B cell (primary cell): ENCODE results near the gene EGFL8. TPM values are rescaled to one million over a fixed set of nuclear protein-coding genes. Genes with fewer than 3 reads are reported as not detected.

Source experiments
- ATAC-seq: fragments of 200-7000 bp; cut with Tn5 transposase; one replicate; pipeline ENCODE4 v1.10.0; 2021; ENCODE audit warnings: low read depth, mild to moderate bottlenecking, moderate number of reproducible peaks, moderate library complexity
- CTCF ChIA-PET: fragments of 350-600 bp; sonication (Branson Sonifier 250); formaldehyde crosslinking; loops from one replicate; lab custom pipeline; 2021; ENCODE audit warnings: antibody characterized with exemption, inconsistent platforms; lab: Charles Lee
- POLR2A ChIA-PET: fragments of 350-600 bp; sonication (Branson Sonifier 250); formaldehyde crosslinking; loops from one replicate; lab custom pipeline; 2021; ENCODE audit warnings: antibody characterized with exemption; lab: Charles Lee
- DNase-seq: peaks from one replicate; pipeline ENCODE4 v3.0.0; 2013
- H2AFZ ChIP-seq: 2 replicates; pipeline ENCODE4 v1.6.1; 2012; ENCODE audit warnings: mild to moderate bottlenecking, low read depth, low read length; ENCODE audit not compliant: insufficient read depth, poor library complexity, severe bottlenecking
- H3K27ac ChIP-seq, 2 donors: 1 replicate in 1 of 2; 2 replicates in 1 of 2; pipeline ENCODE4 v1.5.1; 2012 to 2013; ENCODE audit warnings: low read length in 2 of 2, mild to moderate bottlenecking in 2 of 2, moderate library complexity in 1 of 2
- H3K27me3 ChIP-seq, 4 experiments: fragments of 200-600 bp in 1 of 4; sonication (generic) in 1 of 4; replicated peaks in 1 of 4; 1 replicate in 2 of 4; 2 replicates in 2 of 4; pipeline versions ENCODE4 v1.6.1 to v1.7.0; 2013 to 2016; ENCODE audit warnings: low read length in 3 of 4, mild to moderate bottlenecking in 2 of 4, mixed read lengths in 1 of 4, moderate library complexity in 1 of 4; ENCODE audit not compliant: insufficient read depth in 4 of 4, control insufficient read depth in 3 of 4; ENCODE audit errors: control extremely low read depth in 1 of 4
- H3K36me3 ChIP-seq, 2 experiments: replicated peaks in 1 of 2; 1 replicate in 1 of 2; 2 replicates in 1 of 2; pipeline versions ENCODE4 v1.6.1 to v1.7.1; 2013; ENCODE audit warnings: low read length in 1 of 2; ENCODE audit not compliant: insufficient read depth in 2 of 2, control insufficient read depth in 1 of 2; ENCODE audit errors: control extremely low read depth in 1 of 2, extremely low read depth in 1 of 2
- H3K4me1 ChIP-seq, 2 donors: fragments of 200-600 bp in 1 of 2; sonication (generic) in 1 of 2; 1 replicate in 1 of 2; 2 replicates in 1 of 2; pipeline versions ENCODE4 v1.5.1 to v1.6.1; 2013 to 2017; ENCODE audit warnings: low read length in 2 of 2; ENCODE audit not compliant: control insufficient read depth in 2 of 2, insufficient read depth in 2 of 2
- H3K4me2 ChIP-seq: replicated peaks from 2 replicates; pipeline ENCODE3; 2012; ENCODE audit warnings: mild to moderate bottlenecking, low read depth, low read length; ENCODE audit not compliant: poor library complexity, severe bottlenecking
- H3K4me3 ChIP-seq, 5 experiments: fragments of 200-600 bp in 1 of 5; sonication (generic) in 1 of 5; 1 replicate in 3 of 5; 2 replicates in 2 of 5; pipeline versions ENCODE4 v1.5.1 to v1.7.0; 2011 to 2016; ENCODE audit warnings: low read length in 4 of 5, mild to moderate bottlenecking in 4 of 5, low read depth in 2 of 5, control low read depth in 1 of 5, moderate library complexity in 1 of 5; ENCODE audit not compliant: insufficient read depth in 1 of 5; ENCODE audit errors: control extremely low read depth in 1 of 5, extremely low read depth in 1 of 5
- H3K79me2 ChIP-seq: fragments of 200-600 bp; sonication (generic); one replicate; pipeline ENCODE4 v1.6.0; 2016; ENCODE audit warnings: low read length; ENCODE audit not compliant: control insufficient read depth, insufficient read depth
- H3K9ac ChIP-seq: fragments of 200-600 bp; sonication (generic); 2 replicates; pipeline ENCODE4 v1.6.1; 2017; ENCODE audit warnings: mild to moderate bottlenecking, low read length, moderate library complexity
- H3K9me3 ChIP-seq, 3 donors: one replicate each; pipeline versions ENCODE4 v1.6.1 to v1.7.1; 2013; ENCODE audit warnings: low read length in 2 of 3; ENCODE audit not compliant: control insufficient read depth in 2 of 3, insufficient read depth in 1 of 3; ENCODE audit errors: control extremely low read depth in 1 of 3
- H4K20me1 ChIP-seq: 2 replicates; pipeline ENCODE4 v1.6.0; 2012; ENCODE audit warnings: mild to moderate bottlenecking, low read length; ENCODE audit not compliant: insufficient read depth, control insufficient read depth, poor library complexity, severe bottlenecking
- H3K27ac Mint-ChIP-seq: one replicate; pipeline ENCODE4 v1.8.0; 2021; ENCODE audit warnings: mixed read lengths
- H3K27me3 Mint-ChIP-seq: one replicate; pipeline ENCODE4 v1.8.0; 2021; ENCODE audit warnings: mixed read lengths
- H3K4me1 Mint-ChIP-seq: one replicate; pipeline ENCODE4 v1.8.0; 2021; ENCODE audit warnings: mixed read lengths
- H3K4me3 Mint-ChIP-seq: one replicate; pipeline ENCODE4 v1.8.0; 2021; ENCODE audit warnings: mixed read lengths
- H3K9me3 Mint-ChIP-seq: one replicate; pipeline ENCODE4 v1.8.0; 2022; ENCODE audit warnings: mixed read lengths; ENCODE audit not compliant: insufficient read depth
- EZH2 ChIP-seq: IDR thresholded peaks from 2 replicates; pipeline ENCODE4 v1.6.1; 2012; ENCODE audit warnings: borderline replicate concordance, low read depth, mild to moderate bottlenecking, moderate library complexity, low read length; ENCODE audit not compliant: insufficient read depth, poor library complexity, severe bottlenecking
- WGBS: methylation state at CpG from one replicate; pipeline ENCODE4 v1.1.5; 2013; ENCODE audit warnings: missing lambda C conversion rate; ENCODE audit not compliant: insufficient coverage; 5-methylcytosine and 5-hydroxymethylcytosine counted together
- intact Hi-C: fragments of 100-400 bp; cut with micrococcal nuclease; formaldehyde crosslinking; loops from one replicate; pipeline ENCODE4 v1.10.0; 2022
- polyA plus RNA-seq: library from polyadenylated mRNA; depleted of rRNA; stranded (reverse); fragments of >200 nt; gene quantifications from 2 replicates; pipeline ENCODE4 v1.2.3, GENCODE V29; 2012
- total RNA-seq, 2 donors: library from RNA; stranded (reverse); fragments of 120-200 nt in 1 of 2; gene quantifications; 1 replicate in 1 of 2; 2 replicates in 1 of 2; pipeline versions ENCODE4 v1.2.3 to v1.2.4, GENCODE V29; 2013 to 2022
- TF ChIP-seq, protein P1 (sequence below): fragments of 200-600 bp; IDR thresholded peaks from one replicate; pipeline ENCODE4 v1.8.0; 2022; ENCODE audit warnings: antibody characterized with exemption, mild to moderate bottlenecking

Gene EGFL8
- total and polyA plus RNA-seq, 2 donors (not counting 1 experiment from before 2014, with no cell fraction given) = 0.91 to 3.9 TPM

DNA sequence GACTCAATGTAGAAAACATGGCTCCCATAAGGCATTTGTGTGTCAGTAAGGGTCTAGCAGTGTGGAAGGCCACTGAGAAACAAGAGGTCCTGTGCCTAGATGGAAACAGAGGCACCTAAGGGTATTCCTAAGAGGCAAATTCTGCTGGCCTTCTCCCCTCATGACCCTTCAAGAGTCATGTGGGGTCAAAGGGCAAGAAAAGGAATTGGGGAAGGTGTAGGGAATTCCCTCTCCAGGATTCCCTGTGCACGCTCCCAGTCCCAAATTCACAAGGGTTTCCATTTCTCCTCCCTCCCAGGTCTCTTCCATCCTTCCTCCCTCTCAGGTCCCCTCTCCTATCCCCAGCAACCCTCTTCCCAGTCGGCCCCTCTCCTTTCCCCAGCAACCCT lies 10.9 kb downstream of the EGFL8 start:
- intact Hi-C loops = loop anchor here (5.0 kb wide), 6 partner anchors 218 to 1397 kb away; partner anchors contain the start of genes CSNK2B, HSD17B8, LY6G5B and NELFE
- ChIA-PET POLR2A (no interaction called here), CTCF (no interaction called here)
- Mint-ChIP-seq H3K4me1 (peaks cover 63% of the 10 kb centered on the region), H3K9me3 (no peaks in the 10 kb centered on the region), H3K27ac (peak overlapping the region; percentile 54), H3K4me3 (peak overlapping the region; percentile 97), H3K27me3 (no peaks in the 10 kb centered on the region)
- Histone ChIP-seq H2AFZ (peak overlapping the region; percentile 86), H4K20me1 (no peaks in the 10 kb centered on the region), H3K9me3 (no peaks in the 10 kb centered on the region), H3K27me3 (no peaks in the 10 kb centered on the region), H3K4me3 (peak overlapping the region; percentile 34 to 87 (median 82)), H3K79me2 (peaks cover 25% of the 10 kb centered on the region), H3K27ac (peak overlapping the region; percentile 97 to 98), H3K9ac (peak overlapping the region; percentile 81), H3K36me3 (peaks cover 5 to 13% of the 10 kb centered on the region in 2 experiments), H3K4me2 (peak overlapping the region; percentile 93), H3K4me1 (peaks cover 34 to 50% of the 10 kb centered on the region in 2 donors)
- no peak for DNase-seq
- TF ChIP-seq, protein P1, sequence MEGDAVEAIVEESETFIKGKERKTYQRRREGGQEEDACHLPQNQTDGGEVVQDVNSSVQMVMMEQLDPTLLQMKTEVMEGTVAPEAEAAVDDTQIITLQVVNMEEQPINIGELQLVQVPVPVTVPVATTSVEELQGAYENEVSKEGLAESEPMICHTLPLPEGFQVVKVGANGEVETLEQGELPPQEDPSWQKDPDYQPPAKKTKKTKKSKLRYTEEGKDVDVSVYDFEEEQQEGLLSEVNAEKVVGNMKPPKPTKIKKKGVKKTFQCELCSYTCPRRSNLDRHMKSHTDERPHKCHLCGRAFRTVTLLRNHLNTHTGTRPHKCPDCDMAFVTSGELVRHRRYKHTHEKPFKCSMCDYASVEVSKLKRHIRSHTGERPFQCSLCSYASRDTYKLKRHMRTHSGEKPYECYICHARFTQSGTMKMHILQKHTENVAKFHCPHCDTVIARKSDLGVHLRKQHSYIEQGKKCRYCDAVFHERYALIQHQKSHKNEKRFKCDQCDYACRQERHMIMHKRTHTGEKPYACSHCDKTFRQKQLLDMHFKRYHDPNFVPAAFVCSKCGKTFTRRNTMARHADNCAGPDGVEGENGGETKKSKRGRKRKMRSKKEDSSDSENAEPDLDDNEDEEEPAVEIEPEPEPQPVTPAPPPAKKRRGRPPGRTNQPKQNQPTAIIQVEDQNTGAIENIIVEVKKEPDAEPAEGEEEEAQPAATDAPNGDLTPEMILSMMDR = no peak
- TF ChIP-seq EZH2 = no peak
- whole genome bisulfite sequencing = 42% methylated on average over 2 of the region's 2 CpGs
- ATAC-seq = no peak

DNA sequence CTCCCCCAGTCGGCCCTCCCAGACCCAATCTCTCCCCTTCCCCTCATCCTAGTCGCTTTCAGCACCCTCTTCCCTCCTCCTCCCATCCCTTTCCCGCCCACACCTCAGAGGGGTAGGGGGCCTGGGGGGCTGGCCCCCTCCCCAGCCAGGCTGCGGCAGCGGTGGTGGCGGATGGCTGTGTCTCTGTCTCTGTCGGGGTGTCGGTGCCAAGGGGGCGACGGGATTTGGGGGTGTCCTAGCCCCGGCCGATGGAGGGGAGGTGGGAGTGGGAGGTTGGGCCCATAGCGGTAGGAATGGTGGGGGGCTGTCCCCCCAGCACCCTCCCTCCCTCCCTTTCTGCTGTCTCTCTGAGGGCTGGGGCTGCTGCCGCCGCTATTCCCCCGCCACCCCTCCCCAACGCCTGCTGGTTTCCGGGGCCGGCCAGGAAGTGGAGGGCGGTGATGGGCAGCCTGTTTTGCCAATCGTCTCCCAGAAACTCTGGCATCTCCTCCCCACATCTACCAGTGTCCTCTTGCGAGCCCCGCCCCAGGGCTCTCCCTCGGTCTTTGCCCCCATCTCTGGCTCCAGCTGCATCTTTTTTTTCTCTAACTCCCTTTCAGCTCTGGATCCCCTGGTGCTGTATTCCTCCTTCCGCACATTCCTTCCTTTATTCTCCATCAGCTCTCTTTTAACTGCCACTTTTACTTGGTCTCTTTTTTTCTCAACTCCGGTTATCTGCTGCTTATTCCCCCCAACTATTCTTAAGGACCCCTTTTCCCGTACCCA lies 11.5 kb downstream of the EGFL8 start, which contains the start of gene AGPAT1:
Gene AGPAT1, minus strand, starts transcription at position 374 of the 765 bp plus-strand sequence. CDS start 4,588 bp downstream, outside the sequence.
- peak within 1 kb of the TSS; percentile 75 to 87 (median 82) for H3K4me3 ChIP-seq
- Mint-ChIP-seq H3K27me3 (no peaks in the 10 kb centered on the region), H3K27ac (peak within 1 kb of the TSS; percentile 99), H3K9me3 (no peaks in the 10 kb centered on the region), H3K4me3 (peak within 1 kb of the TSS; percentile 97), H3K4me1 (peaks cover 68% of the 10 kb centered on the region)
- peak within 1 kb of the TSS; percentile 81 for H3K9ac ChIP-seq
- TF ChIP-seq EZH2 = no peak
- TF ChIP-seq, protein P1 = no peak
- POLR2A ChIA-PET = interaction anchor here (1.0 to 3.0 kb wide), 4 partner anchors 15 to 46 kb away, joined by 3 to 25 read pairs (median 10); partner anchors contain the start of genes FKBPL and PBX2
- no peaks in the 10 kb centered on the region for H4K20me1 ChIP-seq
- peak within 1 kb of the TSS; percentile 97 to 98 for H3K27ac ChIP-seq
- H3K79me2 ChIP-seq = peaks cover 25% of the 10 kb centered on the region
- peak within 1 kb of the TSS; percentile 86 for H2AFZ ChIP-seq
- H3K4me1 ChIP-seq = peaks cover 34 to 50% of the 10 kb centered on the region in 2 donors
- peak within 1 kb of the TSS; percentile 93 for H3K4me2 ChIP-seq
- peaks cover 3 to 12% of the 10 kb centered on the region in 2 experiments for H3K36me3 ChIP-seq
- intact Hi-C loops = loop anchor here (1.0 to 5.0 kb wide), 7 partner anchors 14 to 1396 kb away; partner anchors contain the start of genes CSNK2B, HSD17B8, LY6G5B and NELFE
- DNase-seq (peak; percentile 96), ATAC-seq (peak; percentile 46)
- no peaks in the 10 kb centered on the region for H3K9me3 ChIP-seq
- H3K27me3 ChIP-seq = no peaks in the 10 kb centered on the region
- CTCF ChIA-PET = interaction anchor here (1.0 to 1.4 kb wide), 4 partner anchors 20 to 57 kb away, joined by 3 to 6 read pairs (median 4); no protein-coding TSS in a partner anchor
- 2% methylated on average over 8 of the region's 27 CpGs for WGBS
